ENCODE results near the gene GGNBP2. TPM values are rescaled to one million over a fixed set of nuclear protein-coding genes. Genes with fewer than 3 reads are reported as not detected.

GGNBP2 gene
- total and polyA plus RNA-seq, 2 of the 8 experiments (the other 6 are each of a cell fraction or from before 2014, with no cell fraction given): 29.2 to 35.8 TPM

GRCh38 chr17:36544044-36544306, 744 bp upstream of the GGNBP2 start:
- peak overlapping the region; percentile 73 to 99 (median 93) for H3K4me3 ChIP-seq (ENCODE audit: extremely low read depth in 1 of 4, insufficient read depth in 2 of 4, low read depth in 3 of 4, low read length in 4 of 4)
- H3K36me3 ChIP-seq (ENCODE audit: control insufficient read depth in 2 of 4, insufficient read depth in 4 of 4, low read length in 3 of 4): no peaks in the 10 kb centered on the region
- H3K23ac ChIP-seq (ENCODE audit: insufficient read length): no peak overlapping the region
- H3K4me1 ChIP-seq (replicated peaks in 1 of 4; ENCODE audit: control insufficient read depth in 3 of 4, insufficient read depth in 4 of 4, low read length in 3 of 4): peaks cover 0 to 5% (median 1%) of the 10 kb centered on the region in 4 experiments; a peak in 2 of 7 replicates
- DNase-seq (ENCODE audit: low read depth in 1 of 2, low spot score in 2 of 2): no peak
- no peaks in the 10 kb centered on the region for H3K9me3 ChIP-seq (ENCODE audit: insufficient read depth in 2 of 2, low read depth in 1 of 2, low read length in 1 of 2)
- no peak overlapping the region for H3K14ac ChIP-seq (ENCODE audit: insufficient read length)
- 15% methylated on average over 10 of the region's 10 CpGs; no CpG with 5 or more reads in 1 of the 2 experiments for WGBS, 2 experiments (ENCODE audit: extremely low coverage in 1 of 2, insufficient coverage in 1 of 2, insufficient read length in 1 of 2, insufficient replicate concordance in 2 of 2, low coverage in 1 of 2, low lambda C conversion rate in 2 of 2, missing lambda C conversion rate in 1 of 2)
- no peak overlapping the region for H4K91ac ChIP-seq (replicated peaks; ENCODE audit: insufficient read length, low read length)
- no peaks in the 10 kb centered on the region for H3K27me3 ChIP-seq (replicated peaks in 1 of 4; ENCODE audit: control insufficient read depth in 3 of 4, extremely low read depth in 1 of 4, insufficient read depth in 3 of 4, low read length in 3 of 4)
- no peak overlapping the region for H2AFZ ChIP-seq (ENCODE audit: low read length)
- no peak overlapping the region for H3K56ac ChIP-seq (replicated peaks; ENCODE audit: insufficient read length, low read depth, low read length)
- peak overlapping the region; percentile 72; the same call in 1 of the 2 replicates for H3K27ac ChIP-seq (ENCODE audit: low read depth, low read length)
- FAIRE-seq: no peak
- POLR2A ChIA-PET (ENCODE audit: partially characterized antibody): interaction anchor here (0.9 to 4.1 kb wide), 5 partner anchors 9 to 67 kb away, joined by 3 to 101 read pairs (median 5); partner anchors contain the start of genes DHRS11, MYO19 and PIGW
- no peak overlapping the region for H2BK20ac ChIP-seq (ENCODE audit: low read length)
- H3K23me2 ChIP-seq (ENCODE audit: low read depth, low read length): peaks cover 12% of the 10 kb centered on the region
- H3K9ac ChIP-seq (replicated peaks in 1 of 4; ENCODE audit: extremely low read depth in 1 of 4, low read depth in 3 of 4, low read length in 3 of 4): peak overlapping the region in 3 of 4 experiments; percentile 80 to 89 (median 83); a peak in 6 of 7 replicates
- H3K79me2 ChIP-seq (ENCODE audit: control insufficient read depth in 1 of 2, insufficient read depth in 2 of 2, low read length in 2 of 2): peaks cover 6 to 37% of the 10 kb centered on the region in 2 experiments; a peak in 3 of 4 replicates
- no peak overlapping the region for H4K8ac ChIP-seq (ENCODE audit: extremely low read depth, insufficient read depth, low read length)
- H3K4me2 ChIP-seq (ENCODE audit: insufficient read depth in 1 of 2, low read depth in 2 of 2, low read length in 2 of 2): peak overlapping the region; percentile 93 to 94
- H4K5ac ChIP-seq (ENCODE audit: insufficient read length, low read depth, low read length): no peak overlapping the region
- H3K79me1 ChIP-seq (ENCODE audit: low read depth, low read length): peaks cover 6% of the 10 kb centered on the region
- 0 out of 2 replicates have a peak overlapping the region, but pooled peaks have one; percentile 19 for H2BK12ac ChIP-seq (ENCODE audit: low read depth, low read length)
- H3K4ac ChIP-seq (replicated peaks; ENCODE audit: insufficient read length, low read depth, low read length): no peak overlapping the region
- no peak overlapping the region for H2BK15ac ChIP-seq (ENCODE audit: low read length)
- 0 out of 2 replicates have a peak overlapping the region, but pooled peaks have one; percentile 68 for H2AK5ac ChIP-seq (ENCODE audit: low read depth, low read length)
- H4K20me1 ChIP-seq (replicated peaks in 1 of 2; ENCODE audit: control insufficient read depth in 1 of 2, insufficient read depth in 2 of 2, low read length in 2 of 2): peaks cover 0 to 5% of the 10 kb centered on the region in 2 experiments
- peak overlapping the region; percentile 92; the same call in 1 of the 2 replicates for H2BK5ac ChIP-seq (ENCODE audit: low read depth, low read length)
- CTCF ChIA-PET (ENCODE audit: partially characterized antibody): interaction anchor here (0.8 kb wide), 1 partner anchor 30 kb away, joined by 3 read pairs; no protein-coding TSS in a partner anchor
- no peak overlapping the region for H2BK120ac ChIP-seq (replicated peaks; ENCODE audit: low read depth, low read length)
- peak overlapping the region; percentile 90 for H3K18ac ChIP-seq (ENCODE audit: extremely low read depth, low read length)
- TF ChIP-seq MAFK (IDR thresholded peaks at IDR 0.05; ENCODE audit: low read depth, low read length) (no peak), GABPA (IDR thresholded peaks at IDR 0.05; ENCODE audit: borderline replicate concordance, insufficient read depth, low read length) (no peak), CHD1 (IDR thresholded peaks at IDR 0.05; ENCODE audit: low read depth, low read length) (no peak), SAP30 (IDR thresholded peaks at IDR 0.05; ENCODE audit: insufficient read depth, insufficient replicate concordance, low read length) (peak; percentile 89), TEAD4 (IDR thresholded peaks at IDR 0.05; ENCODE audit: low read depth, low read length) (no peak), EZH2 (IDR thresholded peaks at IDR 0.05; ENCODE audit: low read depth, low read length, severe bottlenecking) (no peak), TAF7 (optimal IDR thresholded peaks at IDR 0.05; ENCODE audit: borderline replicate concordance, low read depth, low read length) (no peak), SIRT6 (IDR thresholded peaks at IDR 0.05; ENCODE audit: low read length) (no peak), EGR1 (IDR thresholded peaks at IDR 0.05; ENCODE audit: borderline replicate concordance, low read depth, low read length) (no peak), RAD21 (IDR thresholded peaks at IDR 0.05 in 1 of 2, conservative IDR thresholded peaks at IDR 0.05 in 1 of 2; ENCODE audit: low read depth in 2 of 2, low read length in 2 of 2) (no peak), CEBPB (IDR thresholded peaks at IDR 0.05; ENCODE audit: low read depth, low read length) (no peak), POU5F1 (IDR thresholded peaks at IDR 0.05; ENCODE audit: low read depth, low read length) (no peak), POLR2A (IDR thresholded peaks at IDR 0.05; ENCODE audit: control extremely low read depth in 1 of 2, low read depth in 2 of 2, low read length in 2 of 2) (peak in 1 of 2 experiments; percentile 23; a peak in 1 of 3 replicates), POLR2AphosphoS5 (IDR thresholded peaks at IDR 0.05; ENCODE audit: low read depth, low read length) (0 out of 2 replicates have a peak, but pooled peaks have one; percentile 2)
